GM12801 (cell line): Measurements from ENCODE around the gene IQUB.

Experiments
- TF ChIP-seq, protein P1 (sequence below): IDR thresholded peaks from one replicate; pipeline ENCODE4 v1.5.1; 2011; ENCODE audit warnings: control low read depth; ENCODE audit not compliant: insufficient read length; ENCODE audit errors: extremely low read depth

IQUB gene

DNA sequence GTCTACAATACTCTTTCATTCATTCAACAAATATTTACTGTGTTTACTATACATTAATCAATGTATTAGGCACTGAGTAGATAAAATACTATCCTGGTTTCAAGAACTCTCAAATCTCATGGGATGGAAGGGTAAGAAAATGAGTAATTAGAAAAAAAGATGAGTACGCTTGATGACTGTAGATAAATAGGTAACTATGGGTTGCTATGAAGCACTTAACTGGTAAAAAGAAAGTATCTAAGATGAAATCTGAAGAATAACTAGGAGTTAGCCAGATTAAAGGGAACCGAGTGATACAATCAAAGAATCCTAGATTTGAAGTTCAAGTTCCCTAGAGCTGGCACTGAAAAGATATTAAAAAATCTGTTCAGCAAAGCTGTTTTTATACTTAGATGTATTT, 62.1 kb downstream of the IQUB start:
- TF ChIP-seq, protein P1, sequence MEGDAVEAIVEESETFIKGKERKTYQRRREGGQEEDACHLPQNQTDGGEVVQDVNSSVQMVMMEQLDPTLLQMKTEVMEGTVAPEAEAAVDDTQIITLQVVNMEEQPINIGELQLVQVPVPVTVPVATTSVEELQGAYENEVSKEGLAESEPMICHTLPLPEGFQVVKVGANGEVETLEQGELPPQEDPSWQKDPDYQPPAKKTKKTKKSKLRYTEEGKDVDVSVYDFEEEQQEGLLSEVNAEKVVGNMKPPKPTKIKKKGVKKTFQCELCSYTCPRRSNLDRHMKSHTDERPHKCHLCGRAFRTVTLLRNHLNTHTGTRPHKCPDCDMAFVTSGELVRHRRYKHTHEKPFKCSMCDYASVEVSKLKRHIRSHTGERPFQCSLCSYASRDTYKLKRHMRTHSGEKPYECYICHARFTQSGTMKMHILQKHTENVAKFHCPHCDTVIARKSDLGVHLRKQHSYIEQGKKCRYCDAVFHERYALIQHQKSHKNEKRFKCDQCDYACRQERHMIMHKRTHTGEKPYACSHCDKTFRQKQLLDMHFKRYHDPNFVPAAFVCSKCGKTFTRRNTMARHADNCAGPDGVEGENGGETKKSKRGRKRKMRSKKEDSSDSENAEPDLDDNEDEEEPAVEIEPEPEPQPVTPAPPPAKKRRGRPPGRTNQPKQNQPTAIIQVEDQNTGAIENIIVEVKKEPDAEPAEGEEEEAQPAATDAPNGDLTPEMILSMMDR = no peak

DNA sequence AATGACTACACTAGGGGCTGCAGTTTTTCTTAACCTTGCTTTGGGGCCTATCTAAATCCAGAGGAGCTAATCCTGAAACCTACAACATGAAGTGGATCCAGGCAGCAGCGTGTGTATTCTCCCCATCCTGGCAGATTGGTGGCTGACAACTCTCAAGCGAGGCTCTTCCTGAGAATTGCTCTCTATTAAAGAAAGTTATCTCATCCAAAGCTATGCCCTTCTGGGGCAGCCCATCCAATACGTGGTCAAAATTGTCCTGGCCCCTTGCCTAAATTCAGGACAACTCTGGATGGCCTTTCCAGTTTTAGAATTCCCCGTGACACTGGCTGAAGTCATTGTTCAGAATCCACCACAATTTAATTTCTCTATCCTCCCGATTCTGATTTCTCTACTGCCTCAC, 66.1 kb downstream of the IQUB start:
- TF ChIP-seq, protein P1 = no peak

DNA sequence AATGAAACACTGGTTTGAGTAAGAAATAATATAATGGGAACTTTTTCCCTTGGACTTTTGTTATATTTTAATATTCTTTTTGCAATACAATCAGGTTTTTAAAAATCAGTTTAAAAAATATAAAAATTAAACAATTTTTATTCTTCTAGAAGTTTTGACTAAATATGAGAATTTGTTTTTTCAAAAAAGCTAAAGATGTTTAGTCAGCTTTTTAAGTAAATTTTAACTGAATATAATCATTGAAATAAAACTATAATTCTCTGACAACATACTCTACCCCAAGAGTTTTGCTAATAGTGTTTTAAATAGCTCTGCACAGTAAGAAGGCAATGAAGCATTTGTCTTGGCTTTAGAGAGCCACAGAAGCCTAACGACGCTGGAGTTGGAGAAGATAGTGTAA, 70.5 kb downstream of the IQUB start:
- TF ChIP-seq, protein P1 = no peak

DNA sequence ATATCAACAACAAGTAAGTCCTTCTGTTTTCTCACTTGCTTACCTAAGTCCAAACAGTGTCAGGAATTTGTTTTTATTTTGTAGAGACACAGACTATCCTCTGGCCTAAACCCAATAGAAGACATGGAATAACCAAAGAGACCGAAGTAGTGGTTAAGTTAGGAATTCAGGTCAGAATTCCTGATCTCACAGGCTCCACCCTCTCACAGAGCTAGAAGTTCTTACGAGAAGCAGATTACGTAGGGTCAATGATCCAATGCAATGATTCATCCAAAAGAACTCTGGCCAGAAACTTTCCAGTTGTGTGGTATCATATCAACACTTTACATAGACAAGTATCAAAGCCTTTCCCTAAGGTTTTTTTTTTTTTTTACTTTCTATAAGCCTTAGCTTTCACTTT, 73.8 kb downstream of the IQUB start:
- TF ChIP-seq, protein P1 = no peak

DNA sequence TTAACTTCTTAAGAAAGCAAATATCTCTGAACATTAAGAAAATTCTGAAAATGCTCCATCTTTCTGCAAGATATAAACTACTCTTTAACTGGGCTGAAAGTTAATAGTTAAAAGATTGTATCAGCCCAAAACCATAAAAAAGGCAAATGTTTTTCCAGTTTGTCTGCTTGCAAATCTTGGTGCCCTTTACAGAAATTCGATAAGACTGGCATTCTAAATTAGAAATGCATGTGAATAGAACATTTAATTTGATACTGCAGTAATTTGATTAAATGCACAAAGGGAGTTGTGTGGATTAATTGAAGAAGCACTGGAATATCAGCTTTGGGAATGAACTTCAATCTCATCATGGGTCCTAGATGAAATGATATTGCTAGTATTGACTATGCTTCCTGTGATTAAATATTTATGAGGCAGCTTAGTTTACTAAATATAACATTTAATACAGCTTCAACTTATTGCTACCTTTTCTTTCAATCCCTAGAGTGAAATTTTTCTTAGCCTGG, 78.4 kb downstream of the IQUB start:
- TF ChIP-seq, protein P1 = no peak

DNA sequence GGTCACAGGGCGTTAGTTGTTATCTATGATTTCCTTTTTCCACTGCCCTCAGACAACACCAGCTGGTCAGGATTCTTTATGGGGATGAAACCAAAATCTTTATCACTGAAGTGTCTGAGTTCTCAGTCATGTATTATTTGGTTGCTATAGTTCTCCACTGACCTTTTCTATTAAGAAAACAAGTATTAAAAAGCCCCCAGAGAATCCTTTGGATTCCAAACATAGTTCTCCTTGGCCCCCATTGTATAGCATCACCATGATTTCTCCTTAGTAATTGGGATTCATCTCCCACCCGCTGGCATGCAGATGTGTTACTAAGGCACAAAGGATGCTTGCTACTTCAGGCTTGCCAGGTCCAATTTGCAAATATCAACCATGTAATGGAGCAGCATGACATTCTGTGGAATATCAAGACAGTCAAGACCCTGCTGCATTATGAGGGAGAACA, 94.3 kb downstream of the IQUB start:
- TF ChIP-seq, protein P1 = no peak

DNA sequence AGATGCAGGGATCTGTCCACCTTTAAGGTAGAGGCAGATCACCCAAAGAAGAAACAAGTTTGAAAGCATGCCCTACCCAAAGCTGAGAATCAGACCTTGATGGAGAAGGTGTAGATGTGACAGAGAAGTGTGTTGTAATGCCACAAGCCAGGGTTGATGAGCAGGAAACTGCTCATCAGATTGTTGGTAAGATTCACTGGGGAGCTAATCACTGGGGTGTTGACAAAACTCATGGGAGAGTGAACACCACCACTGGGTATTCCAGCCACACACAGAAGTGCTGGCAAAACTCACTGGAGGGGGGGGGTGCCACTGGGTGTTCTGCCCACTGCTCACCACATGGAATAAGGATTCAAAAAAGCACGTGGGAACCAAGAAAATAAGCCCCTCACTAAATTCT, 95.2 kb downstream of the IQUB start:
- TF ChIP-seq, protein P1 = no peak
